ENCODE measurements around the gene SLC30A3.

DNA sequence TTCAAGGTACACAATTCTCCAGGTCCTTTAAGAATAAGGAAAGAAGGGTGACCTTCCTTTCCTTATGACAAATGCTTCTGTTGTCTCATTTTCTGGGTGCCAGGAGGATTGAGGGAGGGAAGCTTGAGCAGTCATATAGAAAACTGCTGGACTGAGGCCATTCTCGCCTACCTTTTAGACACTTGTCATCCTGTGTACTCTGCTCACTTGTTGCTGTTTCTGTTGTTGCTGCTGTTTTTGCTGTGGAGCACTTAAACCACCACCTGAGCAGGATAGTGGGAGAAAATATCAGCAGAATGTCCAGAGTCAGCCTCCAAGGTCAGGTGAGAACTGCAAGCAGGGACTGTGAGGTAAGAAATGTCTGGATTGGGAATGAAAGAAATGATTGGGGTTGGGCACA, 15.2 kb upstream of the SLC30A3 start:
- no peak for TF ChIP-seq EZH2 (IDR thresholded peaks at IDR 0.05; ENCODE audit: low read depth)
- TF ChIP-seq CTCF (conservative IDR thresholded peaks at IDR 0.05): no peak

Measured in PC-9 (cell line).